OCI-LY3 (cell line): ENCODE measurements around the gene PIBF1.

ENCODE experiments used
- H2AFZ ChIP-seq: fragments of 200-600, 300-600 bp; shearing (Covaris generic); 2 replicates; pipeline ENCODE4 v1.6.0; 2014; ENCODE audit warnings: antibody characterized with exemption, low read depth, low read length
- H3K27ac ChIP-seq: fragments of 200-600, 300-600 bp; sonication (generic); 2 replicates; pipeline ENCODE4 v1.5.1; 2014; ENCODE audit warnings: mild to moderate bottlenecking, low read length, moderate library complexity, mixed read lengths
- H3K27me3 ChIP-seq: fragments of 200-600, 300-600 bp; sonication (generic); 2 replicates; pipeline ENCODE4 v1.6.1; 2014; ENCODE audit warnings: low read depth, low read length, mixed read lengths
- H3K36me3 ChIP-seq: fragments of 200-600, 300-600 bp; sonication (generic); replicated peaks from 2 replicates; pipeline ENCODE3; 2014; ENCODE audit warnings: low read depth, low read length, mixed read lengths
- H3K4me1 ChIP-seq: fragments of 300-600, 200-600 bp; sonication (generic); 2 replicates; pipeline ENCODE4 v1.6.1; 2014; ENCODE audit warnings: low read length, mixed read lengths
- H3K4me2 ChIP-seq: fragments of 200-600, 300-600 bp; sonication (generic); 2 replicates; pipeline ENCODE4 v1.6.1; 2014; ENCODE audit warnings: low read length, mixed read lengths
- H3K4me3 ChIP-seq: fragments of 300-600, 200-600 bp; sonication (generic); 2 replicates; pipeline ENCODE4 v1.5.1; 2014; ENCODE audit warnings: antibody characterized with exemption, mild to moderate bottlenecking, low read length, moderate library complexity
- H3K79me2 ChIP-seq: fragments of 300-600, 200-600 bp; shearing (Covaris generic); 2 replicates; pipeline ENCODE4 v1.6.1; 2014; ENCODE audit warnings: mild to moderate bottlenecking, low read length, mixed read lengths
- H3K9ac ChIP-seq: fragments of 300-600, 200-600 bp; shearing (Covaris generic); 2 replicates; pipeline ENCODE4 v1.6.0; 2014; ENCODE audit warnings: mild to moderate bottlenecking, low read length, moderate library complexity
- H3K9me3 ChIP-seq: fragments of 200-600, 300-600 bp; shearing (Covaris generic); 2 replicates; pipeline ENCODE4 v1.6.1; 2014; ENCODE audit warnings: low read length, mixed read lengths; ENCODE audit not compliant: insufficient read depth
- H4K20me1 ChIP-seq: fragments of 200-600, 300-600 bp; sonication (generic); 2 replicates; pipeline ENCODE4 v1.6.1; 2016; ENCODE audit warnings: low read length, mixed read lengths; ENCODE audit not compliant: insufficient read depth
- CTCF ChIP-seq: fragments of 200-600, 300-600 bp; sonication (generic); IDR thresholded peaks from 2 replicates; pipeline ENCODE4 v1.5.1; 2014; ENCODE audit warnings: antibody characterized with exemption, low read length, low read depth
- EZH2phosphoT487 ChIP-seq: fragments of 200-600 bp; shearing (Covaris generic); IDR thresholded peaks from 2 replicates; pipeline ENCODE4 v1.6.1; 2018; ENCODE audit warnings: antibody characterized with exemption, mixed run types, low read depth

PIBF1 gene

GRCh38 chr13:72849571-72849970 is 67.6 kb downstream of the PIBF1 start:
- no peaks in the 10 kb centered on the region for H3K79me2 ChIP-seq
- no peak for TF ChIP-seq EZH2phosphoT487
- TF ChIP-seq CTCF: no peak
- no peak overlapping the region for H3K27ac ChIP-seq
- H3K4me1 ChIP-seq: no peaks in the 10 kb centered on the region
- no peaks in the 10 kb centered on the region for H3K27me3 ChIP-seq
- H4K20me1 ChIP-seq: no peaks in the 10 kb centered on the region
- H2AFZ ChIP-seq: no peak overlapping the region
- no peak overlapping the region for H3K9ac ChIP-seq
- peaks cover 29% of the 10 kb centered on the region for H3K36me3 ChIP-seq
- no peaks in the 10 kb centered on the region for H3K9me3 ChIP-seq
- H3K4me2 ChIP-seq: no peak overlapping the region
- no peak overlapping the region for H3K4me3 ChIP-seq

DNA sequence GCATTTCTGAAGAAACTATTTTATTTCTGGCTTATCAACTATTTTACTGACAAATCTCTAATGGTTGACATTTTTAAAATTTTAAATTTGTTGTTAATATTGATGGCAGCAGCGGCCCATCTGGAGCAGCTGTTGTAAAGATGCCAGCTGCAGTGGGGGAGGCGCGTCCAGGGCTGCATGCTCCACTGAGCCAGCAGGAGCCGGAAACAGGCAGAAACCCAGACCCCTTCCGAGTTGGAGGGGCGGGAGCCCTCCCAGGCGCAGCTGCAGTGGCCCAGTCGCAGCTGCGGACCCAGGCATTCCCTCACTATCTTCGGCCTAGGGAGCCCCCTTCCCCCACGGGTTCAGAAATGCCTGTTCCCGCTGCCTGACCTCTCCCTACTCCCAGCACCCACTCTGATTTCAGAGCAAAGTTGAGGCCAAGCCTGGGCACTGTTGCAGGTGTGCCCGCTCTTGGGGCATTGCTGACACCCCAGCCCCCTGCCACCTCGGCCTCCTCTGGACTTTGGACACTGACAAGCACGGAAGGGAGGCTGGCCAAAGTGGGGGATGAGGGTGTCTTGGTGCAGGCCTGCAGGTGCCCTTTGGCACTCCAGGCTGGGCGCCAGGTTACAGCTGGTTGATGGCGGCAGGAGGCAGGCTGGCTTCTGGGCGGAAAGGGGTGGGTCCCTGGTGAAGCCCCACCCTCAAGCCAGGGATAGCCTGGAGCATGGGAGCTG is 69.2 kb downstream of the PIBF1 start:
- Histone ChIP-seq H3K9me3 (no peaks in the 10 kb centered on the region), H3K36me3 (peaks cover 27% of the 10 kb centered on the region), H4K20me1 (no peaks in the 10 kb centered on the region), H3K4me3 (no peak overlapping the region), H3K79me2 (no peaks in the 10 kb centered on the region), H3K27me3 (no peaks in the 10 kb centered on the region), H3K9ac (no peak overlapping the region), H3K4me2 (no peak overlapping the region), H2AFZ (no peak overlapping the region), H3K4me1 (peaks cover 7% of the 10 kb centered on the region), H3K27ac (no peak overlapping the region)
- TF ChIP-seq EZH2phosphoT487: no peak
- TF ChIP-seq CTCF: no peak

DNA sequence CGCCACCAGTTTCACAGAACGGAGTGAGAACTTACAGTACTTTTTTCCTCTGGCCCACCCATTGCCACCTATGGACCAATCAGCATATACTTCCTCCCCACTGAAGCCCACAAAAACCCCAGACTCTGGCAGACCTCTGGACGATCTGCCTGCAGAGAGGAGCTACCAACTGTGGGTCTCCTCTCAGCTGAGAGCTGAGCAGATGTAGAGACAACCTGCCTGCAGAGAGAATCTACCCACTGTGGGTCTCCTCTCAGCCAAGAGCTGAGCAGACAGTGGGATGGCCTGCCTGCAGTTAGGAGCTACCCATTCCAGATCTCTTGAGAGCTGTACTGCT is 69.7 kb downstream of the PIBF1 start:
- no peak overlapping the region for H2AFZ ChIP-seq
- TF ChIP-seq EZH2phosphoT487: no peak
- no peak for TF ChIP-seq CTCF
- no peaks in the 10 kb centered on the region for H4K20me1 ChIP-seq
- H3K36me3 ChIP-seq: peaks cover 24% of the 10 kb centered on the region
- peaks cover 7% of the 10 kb centered on the region for H3K4me1 ChIP-seq
- no peaks in the 10 kb centered on the region for H3K9me3 ChIP-seq
- H3K79me2 ChIP-seq: no peaks in the 10 kb centered on the region
- H3K4me3 ChIP-seq: no peak overlapping the region
- no peak overlapping the region for H3K9ac ChIP-seq
- no peak overlapping the region for H3K27ac ChIP-seq
- H3K4me2 ChIP-seq: no peak overlapping the region
- no peaks in the 10 kb centered on the region for H3K27me3 ChIP-seq

DNA sequence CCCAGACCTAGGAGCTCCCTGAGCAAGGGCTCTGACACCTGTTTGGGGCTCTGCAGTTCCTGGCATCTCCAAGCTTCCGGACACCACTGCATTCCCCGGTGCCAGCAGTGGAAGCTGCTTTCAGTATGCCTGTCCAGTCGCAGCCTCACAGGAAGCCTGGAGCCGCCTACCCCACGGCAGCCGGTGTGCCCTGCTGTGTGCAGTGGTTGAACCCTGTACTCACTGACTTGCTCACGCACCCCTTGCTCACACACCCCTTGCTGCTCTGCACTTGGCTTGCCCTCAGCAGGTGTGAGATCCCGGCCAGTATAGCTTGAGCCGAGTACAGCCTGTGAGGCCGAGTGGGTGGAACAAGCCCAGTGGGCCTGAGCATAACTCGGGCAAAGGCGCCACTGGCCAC is 70.3 kb downstream of the PIBF1 start:
- peaks cover 19% of the 10 kb centered on the region for H3K36me3 ChIP-seq
- no peak for TF ChIP-seq EZH2phosphoT487
- TF ChIP-seq CTCF: no peak

More for the DNA sequence above, 70.3 kb downstream of the PIBF1 start:
- Histone ChIP-seq H3K27ac (no peak overlapping the region), H3K79me2 (no peaks in the 10 kb centered on the region), H3K4me2 (no peak overlapping the region), H3K4me1 (peaks cover 7% of the 10 kb centered on the region), H2AFZ (no peak overlapping the region), H3K9ac (no peak overlapping the region), H4K20me1 (no peaks in the 10 kb centered on the region), H3K27me3 (no peaks in the 10 kb centered on the region), H3K4me3 (no peak overlapping the region), H3K9me3 (no peaks in the 10 kb centered on the region)
